Kidney capillary endothelial cell (primary cell): ENCODE data around the gene PSMG2.
A peak's percentile ranks its signal among the peaks of the same experiment; 100 is the strongest.
"Not testable (repeated sequence)": the region's sequence is repeated elsewhere in the genome, so short reads cannot be mapped to it uniquely, and the experiment has no call there.

Source experiments
- DNase-seq: peaks from one replicate; pipeline ENCODE4 v3.0.0-alpha.2; 2018; ENCODE audit warnings: low spot score

PSMG2 gene

DNA sequence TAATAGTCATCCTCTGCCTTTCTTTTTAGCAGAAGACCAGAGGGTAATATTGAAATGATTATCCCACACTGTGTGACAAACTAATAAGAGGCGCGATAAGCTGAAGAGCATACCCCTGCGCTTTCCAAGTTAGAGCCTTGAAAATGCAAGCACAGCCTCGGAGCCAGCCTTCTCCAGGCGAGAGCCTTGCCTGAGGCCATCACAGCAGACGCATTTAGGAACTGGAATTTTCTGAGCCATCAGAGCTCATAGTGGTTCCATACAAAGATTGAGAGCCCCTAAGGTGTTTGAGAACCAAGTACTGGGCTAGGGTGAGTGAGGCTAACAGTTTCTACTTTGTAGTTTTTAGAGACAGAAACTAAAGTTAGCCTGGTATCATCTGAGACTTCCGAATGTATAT, 19.9 kb downstream of the PSMG2 start:
- no peak for DNase-seq

GRCh38 chr18:12726331-12726730, 23.5 kb downstream of the PSMG2 start:
- DNase-seq = no peak

- peak; percentile 69 for DNase-seq
Observed at GRCh38 chr18:12726774-12727550, 24.1 kb downstream of the PSMG2 start.

GRCh38 chr18:12737243-12737902, 34.5 kb downstream of the PSMG2 start:
- DNase-seq = no peak

DNA sequence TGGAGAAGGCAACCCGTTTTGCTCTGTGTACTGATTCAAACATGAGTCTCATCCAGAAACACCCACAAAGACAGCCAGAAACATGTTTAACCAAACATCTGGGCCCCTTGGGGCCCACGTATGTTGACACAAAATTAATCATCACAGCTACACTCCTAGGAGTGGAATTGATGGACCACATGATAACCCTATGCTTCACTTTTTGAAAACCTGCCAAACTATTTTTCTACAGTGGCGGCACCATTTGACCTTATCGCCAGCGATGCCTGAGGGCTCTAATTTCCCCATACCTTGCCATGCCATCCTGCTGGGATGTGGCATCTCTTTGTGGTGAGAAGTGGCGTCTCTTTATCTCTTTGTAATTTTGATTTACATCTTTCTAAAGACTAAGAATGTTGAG, 38.5 kb downstream of the PSMG2 start:
- DNase-seq = no peak

DNA sequence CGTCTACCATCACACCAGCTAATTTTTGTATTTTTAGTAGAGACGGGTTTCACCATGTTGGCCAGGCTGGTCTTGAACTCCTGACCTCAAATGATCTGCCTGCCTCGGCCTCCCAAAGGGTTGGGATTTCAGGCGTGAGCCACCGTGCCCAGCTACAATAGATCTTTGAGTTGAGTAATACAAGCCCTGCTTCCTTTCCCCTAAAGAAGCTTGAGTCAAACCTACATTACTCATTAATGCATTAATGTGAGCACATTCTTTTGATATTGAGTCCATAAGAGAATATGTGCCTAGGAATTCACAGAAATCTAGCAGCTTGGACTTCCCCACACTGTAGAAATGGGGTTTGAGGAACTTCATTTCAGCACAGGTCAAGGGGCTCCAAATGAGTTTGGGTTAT, 39.6 kb downstream of the PSMG2 start:
- DNase-seq = peak; percentile 76

- DNase-seq = peak; percentile 88
Observed at GRCh38 chr18:12744103-12744502, 41.3 kb downstream of the PSMG2 start.

DNA sequence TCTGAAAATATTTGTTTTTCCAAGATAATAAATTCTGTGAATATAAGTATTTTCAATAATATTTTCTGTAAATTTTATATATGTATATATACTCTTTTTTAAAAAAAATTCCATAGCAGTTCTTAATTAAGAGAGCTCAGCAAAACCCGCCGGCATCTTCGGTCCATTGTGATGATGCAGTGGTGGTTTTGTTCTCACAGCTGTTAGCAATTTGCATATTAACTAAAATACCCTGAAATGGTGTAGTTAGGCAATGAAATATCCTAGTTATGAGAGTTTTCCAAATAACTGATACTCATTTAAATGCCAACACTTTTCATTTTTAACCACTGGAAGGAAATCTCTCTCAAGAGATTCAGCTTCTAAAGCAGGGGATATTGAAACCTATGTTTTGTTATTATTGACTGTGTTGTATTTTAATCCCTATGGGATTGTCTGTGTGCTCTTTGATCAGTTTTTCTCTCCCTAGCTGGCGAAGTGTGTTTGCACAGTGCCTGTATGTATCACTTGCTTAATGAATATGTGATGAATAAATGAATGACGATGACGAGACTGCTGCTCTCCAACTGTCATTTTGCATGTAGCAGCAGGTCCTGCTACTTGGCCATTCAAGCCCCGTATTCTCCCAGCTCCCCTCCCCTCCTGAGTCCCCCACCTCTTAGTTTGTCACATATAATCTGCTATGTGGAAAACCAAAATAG, 42.4 kb downstream of the PSMG2 start:
- no peak for DNase-seq

- DNase-seq = no peak
Observed at GRCh38 chr18:12747530-12748315, 44.9 kb downstream of the PSMG2 start.

DNA sequence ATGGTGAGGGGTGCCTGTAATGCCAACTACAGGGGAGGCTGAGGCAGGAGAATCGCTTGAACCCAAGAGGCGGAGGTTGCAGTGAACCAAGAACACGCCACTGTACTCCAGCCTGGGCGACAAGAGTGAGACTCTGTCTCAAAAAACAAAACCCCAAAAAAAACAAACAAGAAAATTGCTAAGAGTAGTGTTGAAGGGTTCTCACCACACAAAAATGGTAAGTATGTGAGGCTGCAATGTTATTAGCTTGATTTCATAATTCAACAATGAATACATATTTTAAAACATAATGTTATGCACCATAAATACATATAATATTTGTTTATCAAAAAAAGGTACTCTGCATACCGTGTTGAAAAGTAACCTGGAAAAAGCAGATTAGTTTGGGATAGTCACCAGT, 45.8 kb downstream of the PSMG2 start:
- DNase-seq = no peak

GRCh38 chr18:12749121-12749520, 46.3 kb downstream of the PSMG2 start:
- DNase-seq = no peak

GRCh38 chr18:12750076-12750714, 47.4 kb downstream of the PSMG2 start:
- no peak for DNase-seq

DNA sequence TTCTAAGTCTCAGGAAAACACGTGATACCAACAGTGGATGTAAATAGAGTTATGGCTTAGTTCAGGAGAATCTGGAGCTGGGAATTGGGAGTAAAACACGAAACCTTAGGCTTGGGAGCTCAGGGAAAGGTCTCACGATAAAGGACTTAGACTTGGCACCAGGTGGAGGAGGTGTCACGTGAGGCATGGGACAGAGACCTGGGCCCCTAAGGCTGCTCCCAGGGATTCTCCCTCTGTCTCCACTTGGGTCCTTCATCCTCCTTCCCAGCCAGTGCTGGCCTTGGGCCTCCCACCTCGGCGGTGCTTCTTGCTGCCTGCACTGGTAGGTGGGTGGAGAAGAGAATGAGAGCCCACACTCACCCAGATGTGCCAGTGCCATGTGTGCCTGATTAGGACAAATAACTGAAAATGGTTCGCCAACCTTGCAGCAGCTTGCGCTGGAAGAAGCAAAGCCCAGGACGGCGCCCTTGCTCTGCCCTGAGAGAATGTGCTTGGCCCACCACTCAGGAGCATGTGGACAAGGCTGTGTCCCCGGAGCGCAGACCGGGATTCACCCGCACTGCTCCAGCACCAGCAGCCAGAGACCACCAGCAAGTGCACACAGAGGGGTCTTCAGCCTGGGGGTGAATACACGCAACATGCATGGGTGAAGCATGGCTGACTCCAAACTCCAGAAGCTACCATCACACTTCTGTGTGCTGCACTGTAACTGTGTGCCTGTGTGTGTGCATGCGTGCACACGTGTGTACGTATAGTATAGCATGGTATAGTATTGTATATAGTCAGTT, 48.1 kb downstream of the PSMG2 start:
- DNase-seq = no peak

DNA sequence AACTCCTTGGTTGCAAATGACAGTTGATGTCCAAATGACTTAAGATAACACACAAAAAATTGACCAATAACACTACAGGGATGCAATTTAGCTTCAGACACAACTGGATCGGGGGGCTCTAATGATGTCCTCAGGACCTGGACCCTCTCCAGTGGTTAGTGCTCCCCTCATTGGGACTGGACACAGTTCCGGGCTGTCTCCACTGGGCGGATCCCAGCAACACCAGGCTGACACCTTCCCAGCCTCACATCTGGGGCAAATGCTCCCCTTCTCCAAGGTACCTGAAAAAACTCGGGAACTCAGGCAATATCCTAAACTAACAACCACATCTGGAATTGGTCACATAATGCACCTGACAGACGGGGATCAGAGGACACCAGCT, 48.7 kb downstream of the PSMG2 start:
- no peak for DNase-seq

DNA sequence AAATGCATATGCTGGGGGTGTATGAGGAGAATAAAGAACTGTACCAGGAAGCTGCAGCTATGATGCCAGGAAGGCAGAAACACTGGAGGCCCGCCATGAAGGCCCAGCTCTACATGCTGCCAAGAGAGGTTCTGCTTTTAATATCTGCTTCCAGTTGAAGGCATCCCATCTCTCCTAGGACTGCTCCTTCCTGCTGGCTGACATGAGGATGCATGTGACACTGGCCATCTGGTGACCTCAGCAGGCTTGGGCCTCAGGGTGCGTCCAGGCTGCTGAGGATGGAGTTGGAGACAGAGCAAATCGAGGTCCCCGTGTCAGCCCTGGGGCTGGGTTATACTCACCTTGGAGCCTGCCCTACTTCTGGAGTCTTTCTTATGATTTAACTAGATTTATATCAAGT, 49.0 kb downstream of the PSMG2 start:
- no peak for DNase-seq

GRCh38 chr18:12754511-12754910, 51.7 kb downstream of the PSMG2 start:
- DNase-seq = no peak

GRCh38 chr18:12755606-12756005, 52.8 kb downstream of the PSMG2 start:
- DNase-seq = not testable (repeated sequence)

GRCh38 chr18:12756619-12757239, 53.9 kb downstream of the PSMG2 start:
- not testable (repeated sequence) for DNase-seq

DNA sequence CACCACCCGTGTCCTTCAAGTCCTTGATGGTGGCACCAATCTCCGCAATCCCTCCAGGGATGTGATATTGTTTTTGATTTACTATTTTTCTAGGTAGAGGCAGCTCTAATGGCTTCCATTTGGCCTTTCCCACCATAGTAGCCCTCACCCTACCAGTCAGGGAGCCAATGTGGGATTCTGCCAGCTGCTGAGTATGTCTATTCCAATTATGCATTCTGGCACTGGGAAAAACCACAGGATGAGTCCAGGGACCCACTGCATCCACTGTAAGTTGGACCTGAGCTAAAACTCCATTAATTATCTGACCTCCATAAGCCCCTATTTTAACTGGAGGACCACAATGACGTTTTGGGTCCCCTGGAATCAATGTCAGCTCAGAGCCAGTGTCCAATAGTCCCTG, 55.7 kb downstream of the PSMG2 start:
- DNase-seq = not testable (repeated sequence)

DNA sequence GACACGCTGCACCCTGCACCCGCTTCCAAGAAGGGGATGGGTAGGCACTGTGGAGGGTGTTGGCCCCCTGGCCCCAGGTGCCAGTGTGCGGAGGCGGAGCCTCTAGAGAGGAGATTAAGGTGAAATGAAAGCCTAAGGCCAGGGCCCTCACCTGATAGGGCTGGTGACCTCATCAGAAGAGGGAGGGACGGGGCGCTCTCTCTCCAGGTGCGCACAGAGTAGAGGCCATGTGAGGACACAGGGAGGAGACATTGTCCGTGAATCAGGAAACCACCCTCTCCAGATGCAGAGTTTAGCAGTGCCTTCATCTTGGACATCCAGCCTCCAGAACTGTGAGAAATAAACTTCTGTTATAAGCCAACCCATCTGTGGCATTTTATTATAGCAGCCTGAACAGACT, 62.3 kb downstream of the PSMG2 start:
- no peak for DNase-seq

DNA sequence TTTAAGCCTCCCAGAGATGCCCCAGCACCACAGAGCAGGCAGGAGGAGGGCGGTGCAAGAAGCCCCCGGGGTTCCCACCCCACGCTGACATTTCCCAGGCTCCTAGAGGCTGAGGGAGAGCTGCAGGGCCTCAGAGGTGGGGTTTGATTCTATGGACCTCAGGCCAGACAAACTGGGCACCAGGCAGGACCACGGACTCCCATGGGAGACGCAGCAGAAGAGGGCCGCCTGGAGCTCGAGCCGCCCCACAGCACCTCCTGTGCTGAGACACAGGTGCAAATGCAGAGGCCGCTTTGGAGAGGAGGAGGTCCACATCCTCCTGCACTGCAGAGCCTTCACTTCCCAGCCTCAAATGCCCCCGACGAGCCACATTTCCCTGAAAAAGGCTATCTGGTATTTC, 62.7 kb downstream of the PSMG2 start:
- no peak for DNase-seq
